ENCODE results near the gene TRANK1.

Gene TRANK1

DNA sequence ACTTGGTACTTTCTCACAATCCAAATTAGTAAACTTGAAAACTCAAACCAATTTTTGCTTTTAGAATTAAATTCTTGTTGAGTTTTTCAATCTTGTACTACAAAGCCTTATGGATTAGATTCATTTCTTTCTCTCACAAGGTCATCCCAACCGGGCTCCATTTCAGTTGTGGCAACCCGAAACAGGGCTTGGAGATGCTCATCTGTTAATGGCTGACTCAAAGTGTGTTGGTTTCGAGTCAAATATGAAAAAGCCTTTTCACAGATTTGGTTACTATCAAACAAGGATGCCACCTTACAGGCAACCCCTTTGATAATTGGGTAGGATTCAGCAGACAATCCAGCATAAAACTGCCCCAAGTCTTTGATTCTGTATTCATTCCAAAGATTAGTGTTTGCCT is 46.3 kb upstream of the TRANK1 start:
- no peak for TF ChIP-seq TAF1 (IDR thresholded peaks at IDR 0.05; ENCODE audit: borderline replicate concordance, insufficient read depth, low read length)
- TF ChIP-seq, protein P1, sequence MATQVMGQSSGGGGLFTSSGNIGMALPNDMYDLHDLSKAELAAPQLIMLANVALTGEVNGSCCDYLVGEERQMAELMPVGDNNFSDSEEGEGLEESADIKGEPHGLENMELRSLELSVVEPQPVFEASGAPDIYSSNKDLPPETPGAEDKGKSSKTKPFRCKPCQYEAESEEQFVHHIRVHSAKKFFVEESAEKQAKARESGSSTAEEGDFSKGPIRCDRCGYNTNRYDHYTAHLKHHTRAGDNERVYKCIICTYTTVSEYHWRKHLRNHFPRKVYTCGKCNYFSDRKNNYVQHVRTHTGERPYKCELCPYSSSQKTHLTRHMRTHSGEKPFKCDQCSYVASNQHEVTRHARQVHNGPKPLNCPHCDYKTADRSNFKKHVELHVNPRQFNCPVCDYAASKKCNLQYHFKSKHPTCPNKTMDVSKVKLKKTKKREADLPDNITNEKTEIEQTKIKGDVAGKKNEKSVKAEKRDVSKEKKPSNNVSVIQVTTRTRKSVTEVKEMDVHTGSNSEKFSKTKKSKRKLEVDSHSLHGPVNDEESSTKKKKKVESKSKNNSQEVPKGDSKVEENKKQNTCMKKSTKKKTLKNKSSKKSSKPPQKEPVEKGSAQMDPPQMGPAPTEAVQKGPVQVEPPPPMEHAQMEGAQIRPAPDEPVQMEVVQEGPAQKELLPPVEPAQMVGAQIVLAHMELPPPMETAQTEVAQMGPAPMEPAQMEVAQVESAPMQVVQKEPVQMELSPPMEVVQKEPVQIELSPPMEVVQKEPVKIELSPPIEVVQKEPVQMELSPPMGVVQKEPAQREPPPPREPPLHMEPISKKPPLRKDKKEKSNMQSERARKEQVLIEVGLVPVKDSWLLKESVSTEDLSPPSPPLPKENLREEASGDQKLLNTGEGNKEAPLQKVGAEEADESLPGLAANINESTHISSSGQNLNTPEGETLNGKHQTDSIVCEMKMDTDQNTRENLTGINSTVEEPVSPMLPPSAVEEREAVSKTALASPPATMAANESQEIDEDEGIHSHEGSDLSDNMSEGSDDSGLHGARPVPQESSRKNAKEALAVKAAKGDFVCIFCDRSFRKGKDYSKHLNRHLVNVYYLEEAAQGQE (IDR thresholded peaks at IDR 0.05; ENCODE audit: insufficient read depth in 1 of 2, low read depth in 2 of 2, low read length in 2 of 2): no peak
- no peak for TF ChIP-seq POLR2AphosphoS5 (IDR thresholded peaks at IDR 0.05; ENCODE audit: low read depth, low read length)
- TF ChIP-seq FOXP2 (optimal IDR thresholded peaks at IDR 0.05; ENCODE audit: borderline replicate concordance, extremely low read depth, extremely low read length, insufficient read depth): no peak
- TF ChIP-seq SIN3A (IDR thresholded peaks at IDR 0.05; ENCODE audit: borderline replicate concordance, insufficient read depth, low read length): no peak

DNA sequence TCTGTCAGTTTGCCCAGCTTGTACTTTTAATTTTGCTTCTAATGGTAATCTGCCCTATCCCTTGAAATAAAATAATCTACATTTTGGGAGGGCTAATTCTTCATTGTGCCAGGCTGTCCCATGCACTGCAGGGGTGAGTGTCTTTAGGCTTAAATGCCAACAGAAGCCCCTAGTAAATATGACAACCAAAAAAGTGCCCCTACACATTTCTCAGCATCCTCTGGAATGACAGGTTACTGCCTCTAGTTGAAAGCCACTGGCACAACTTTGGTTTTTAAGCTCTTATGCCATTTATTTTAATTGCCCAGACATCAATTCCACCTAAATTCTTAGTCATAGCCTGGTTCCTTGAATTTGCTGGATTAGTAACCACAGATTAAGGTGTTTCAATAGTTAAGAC is 44.7 kb upstream of the TRANK1 start:
- no peak for TF ChIP-seq FOXP2 (optimal IDR thresholded peaks at IDR 0.05; ENCODE audit: borderline replicate concordance, extremely low read depth, extremely low read length, insufficient read depth)
- TF ChIP-seq POLR2AphosphoS5 (IDR thresholded peaks at IDR 0.05; ENCODE audit: low read depth, low read length): no peak
- TF ChIP-seq SIN3A (IDR thresholded peaks at IDR 0.05; ENCODE audit: borderline replicate concordance, insufficient read depth, low read length): no peak
- TF ChIP-seq, protein P1 (IDR thresholded peaks at IDR 0.05; ENCODE audit: insufficient read depth in 1 of 2, low read depth in 2 of 2, low read length in 2 of 2): no peak
- TF ChIP-seq TAF1 (IDR thresholded peaks at IDR 0.05; ENCODE audit: borderline replicate concordance, insufficient read depth, low read length): no peak

DNA sequence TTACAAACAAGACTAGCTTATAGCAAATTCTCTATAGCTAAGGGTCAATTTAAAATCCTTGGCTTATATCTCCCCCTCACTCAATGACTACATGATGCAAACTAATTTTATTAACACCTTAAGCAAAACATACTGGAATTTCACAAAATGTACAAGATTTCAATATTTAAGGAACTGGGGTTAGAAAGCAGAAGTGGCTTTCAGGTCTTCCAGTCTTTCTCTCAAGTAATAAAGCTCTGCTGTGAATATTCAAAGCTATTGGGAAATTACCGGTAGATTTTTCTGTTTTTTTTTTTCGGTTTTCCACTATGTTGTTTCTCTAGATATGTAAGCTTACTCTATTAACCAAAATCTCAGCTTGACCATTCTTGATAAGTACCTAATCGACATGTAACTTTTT is 44.2 kb upstream of the TRANK1 start:
- TF ChIP-seq SIN3A (IDR thresholded peaks at IDR 0.05; ENCODE audit: borderline replicate concordance, insufficient read depth, low read length): no peak
- no peak for TF ChIP-seq FOXP2 (optimal IDR thresholded peaks at IDR 0.05; ENCODE audit: borderline replicate concordance, extremely low read depth, extremely low read length, insufficient read depth)
- TF ChIP-seq POLR2AphosphoS5 (IDR thresholded peaks at IDR 0.05; ENCODE audit: low read depth, low read length): no peak
- TF ChIP-seq, protein P1 (IDR thresholded peaks at IDR 0.05; ENCODE audit: insufficient read depth in 1 of 2, low read depth in 2 of 2, low read length in 2 of 2): no peak
- no peak for TF ChIP-seq TAF1 (IDR thresholded peaks at IDR 0.05; ENCODE audit: borderline replicate concordance, insufficient read depth, low read length)

DNA sequence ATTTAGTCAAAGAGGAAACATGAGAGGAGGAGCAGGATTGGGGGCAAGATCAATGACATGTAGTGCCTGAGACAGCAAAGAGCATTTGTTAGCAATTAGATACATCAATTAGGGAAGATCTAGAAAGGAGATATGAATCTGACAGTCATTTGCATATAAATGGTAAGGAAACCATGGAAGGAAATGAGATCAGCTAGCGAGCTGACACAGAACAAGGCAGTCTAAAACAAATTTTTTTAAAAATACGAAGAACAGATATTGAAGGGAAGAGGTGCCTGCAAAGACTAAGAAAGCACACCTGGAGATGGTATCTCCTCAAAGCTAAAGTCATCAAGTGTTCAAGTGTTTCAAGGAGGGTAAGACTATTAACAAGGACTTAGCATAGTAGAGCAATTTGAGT is 43.5 kb upstream of the TRANK1 start:
- TF ChIP-seq, protein P1 (IDR thresholded peaks at IDR 0.05; ENCODE audit: insufficient read depth in 1 of 2, low read depth in 2 of 2, low read length in 2 of 2): no peak
- TF ChIP-seq TAF1 (IDR thresholded peaks at IDR 0.05; ENCODE audit: borderline replicate concordance, insufficient read depth, low read length) (no peak), FOXP2 (optimal IDR thresholded peaks at IDR 0.05; ENCODE audit: borderline replicate concordance, extremely low read depth, extremely low read length, insufficient read depth) (no peak), POLR2AphosphoS5 (IDR thresholded peaks at IDR 0.05; ENCODE audit: low read depth, low read length) (no peak), SIN3A (IDR thresholded peaks at IDR 0.05; ENCODE audit: borderline replicate concordance, insufficient read depth, low read length) (no peak)

DNA sequence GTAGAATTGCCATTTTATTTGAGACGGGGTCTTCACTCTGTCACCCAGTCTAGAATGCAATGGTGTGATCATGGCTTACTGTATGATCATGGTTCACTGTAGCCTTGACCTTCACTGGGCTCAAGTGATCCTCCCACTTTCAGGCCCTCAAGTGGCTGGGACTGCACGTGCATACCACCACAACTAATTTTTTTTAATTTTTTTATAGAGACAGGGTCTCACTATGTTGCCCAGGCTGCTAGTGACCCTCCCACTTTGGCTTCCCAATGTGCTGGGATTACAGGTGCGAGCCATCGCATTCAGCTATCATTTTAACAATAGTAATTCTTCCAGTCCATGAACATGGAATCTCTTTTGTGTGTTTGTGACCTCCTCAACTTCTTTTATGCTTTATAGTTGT is 36.2 kb upstream of the TRANK1 start:
- TF ChIP-seq, protein P1 (IDR thresholded peaks at IDR 0.05; ENCODE audit: insufficient read depth in 1 of 2, low read depth in 2 of 2, low read length in 2 of 2): no peak
- TF ChIP-seq TAF1 (IDR thresholded peaks at IDR 0.05; ENCODE audit: borderline replicate concordance, insufficient read depth, low read length) (no peak), POLR2AphosphoS5 (IDR thresholded peaks at IDR 0.05; ENCODE audit: low read depth, low read length) (no peak), FOXP2 (optimal IDR thresholded peaks at IDR 0.05; ENCODE audit: borderline replicate concordance, extremely low read depth, extremely low read length, insufficient read depth) (no peak), SIN3A (IDR thresholded peaks at IDR 0.05; ENCODE audit: borderline replicate concordance, insufficient read depth, low read length) (no peak)

Data from PFSK-1 (cell line).